Aorta (tissue), 5 donors: ENCODE measurements around the gene SLC7A8. TPM values are rescaled to one million over a fixed set of nuclear protein-coding genes. Genes with fewer than 3 reads are reported as not detected.
"Not testable (repeated sequence)": the region's sequence is repeated elsewhere in the genome, so short reads cannot be mapped to it uniquely, and the experiment has no call there.

Experiments
- ATAC-seq: fragments of 200-7000 bp; cut with Tn5 transposase; one replicate; pipeline ENCODE4 v1.9.1; 2022; ENCODE audit warnings: moderate library complexity; ENCODE audit not compliant: low FRiP score
- DNase-seq, 2 donors: peaks; one replicate each; pipeline ENCODE4 v3.0.0-alpha.2; 2020
- H3K27ac ChIP-seq, 2 donors: one replicate each; pipeline ENCODE4 v1.5.1; 2013; ENCODE audit warnings: low read length in 2 of 2, mild to moderate bottlenecking in 2 of 2, moderate library complexity in 2 of 2, control low read depth in 1 of 2, inconsistent platforms in 1 of 2, low read depth in 1 of 2
- H3K27me3 ChIP-seq, 2 donors: one replicate each; pipeline ENCODE4 v1.6.1; 2013; ENCODE audit warnings: control low read depth in 1 of 2, low read length in 1 of 2, mild to moderate bottlenecking in 1 of 2, moderate library complexity in 1 of 2; ENCODE audit not compliant: insufficient read depth in 2 of 2, control insufficient read depth in 1 of 2
- H3K36me3 ChIP-seq, 2 donors: one replicate each; pipeline ENCODE4 v1.6.1; 2013; ENCODE audit warnings: control low read depth in 1 of 2, low read length in 1 of 2, mild to moderate bottlenecking in 1 of 2; ENCODE audit not compliant: insufficient read depth in 2 of 2, control insufficient read depth in 1 of 2
- H3K4me1 ChIP-seq, 2 donors: one replicate each; pipeline ENCODE4 v1.6.1; 2013; ENCODE audit warnings: low read length in 2 of 2, control low read depth in 1 of 2, mild to moderate bottlenecking in 1 of 2, moderate library complexity in 1 of 2; ENCODE audit not compliant: insufficient read depth in 2 of 2, control insufficient read depth in 1 of 2
- H3K4me3 ChIP-seq, 2 donors: one replicate each; pipeline ENCODE4 v1.5.1; 2013; ENCODE audit warnings: low read length in 2 of 2, control low read depth in 1 of 2, mild to moderate bottlenecking in 1 of 2
- H3K9me3 ChIP-seq: one replicate; pipeline ENCODE4 v1.6.1; 2013; ENCODE audit warnings: mild to moderate bottlenecking, low read length; ENCODE audit not compliant: control insufficient read depth
- WGBS, 2 donors: extraction: QIAGEN DNeasy Blood & Tissue Kit; methylation state at CpG; one replicate each; pipeline ENCODE4 v1.1.7; 2013; 5-methylcytosine and 5-hydroxymethylcytosine counted together
- intact Hi-C, 2 donors: fragments of 100-400 bp; cut with DNase I; formaldehyde crosslinking; loops; one replicate each; pipeline versions ENCODE4 v1.14.2 to v1.15.0; 2022
- polyA plus RNA-seq, 2 donors: library from polyadenylated mRNA; stranded (reverse); fragments of 200-250 nt; gene quantifications; one replicate each; pipeline ENCODE4 v1.2.3, GENCODE V29; 2013
- total RNA-seq, 2 donors: library from RNA; stranded (reverse); fragmentation: NEBNext Ultra II Directional; extraction: Animal tissue kit (Norgen Biotek cat#: 25700); gene quantifications; one replicate each; pipeline ENCODE4 v1.2.1, GENCODE V29; 2021
- donor health status: healthy with polysubstance abuse.
- donor health status: Bipolar disorder and iron deficiency.
- donor health status: DM: no; HTN: no; CAD: no.
- donor health status: DM: no; HTN: no; CAD: no.
- donor health status: DM: yes; HTN: yes; CAD: no.

SLC7A8 gene
- total and polyA plus RNA-seq, 4 donors, result 8.9 to 31.4 (median 15.5) TPM

DNA sequence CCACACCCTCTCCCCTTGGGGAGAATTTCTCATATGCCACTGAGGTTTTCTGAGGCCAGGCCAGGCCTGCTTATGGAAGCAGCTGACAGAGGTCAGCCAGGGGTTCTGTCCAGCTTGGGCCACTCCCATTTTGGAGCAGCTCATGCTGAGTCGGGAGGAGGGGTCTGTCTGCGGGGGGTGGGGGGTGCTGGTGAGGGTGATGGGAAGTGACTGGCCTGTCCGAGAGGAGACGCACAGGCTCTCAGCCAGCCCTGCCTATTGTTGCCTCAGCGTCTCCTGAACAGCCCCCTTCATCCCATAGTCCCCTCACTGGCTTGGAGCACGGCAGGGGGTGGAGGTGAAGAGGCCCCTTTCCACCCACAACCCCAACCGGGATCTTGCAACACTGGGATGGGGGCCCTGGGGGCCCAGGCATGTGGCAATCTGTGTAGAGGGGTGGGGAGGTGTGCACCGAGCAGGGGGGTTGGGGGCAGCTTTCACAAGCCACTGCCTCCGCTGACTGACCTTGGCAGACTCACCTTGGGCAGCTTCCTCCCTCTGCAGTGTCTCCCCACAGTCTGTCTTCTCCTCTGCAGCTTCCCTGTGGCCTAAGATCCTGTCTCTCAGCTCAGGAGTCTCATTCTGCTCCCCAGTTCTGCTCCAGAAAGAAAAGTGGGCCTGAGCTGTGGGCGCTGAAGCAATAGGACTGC, 69.9 kb downstream of the SLC7A8 start:
- no peak for ATAC-seq

DNA sequence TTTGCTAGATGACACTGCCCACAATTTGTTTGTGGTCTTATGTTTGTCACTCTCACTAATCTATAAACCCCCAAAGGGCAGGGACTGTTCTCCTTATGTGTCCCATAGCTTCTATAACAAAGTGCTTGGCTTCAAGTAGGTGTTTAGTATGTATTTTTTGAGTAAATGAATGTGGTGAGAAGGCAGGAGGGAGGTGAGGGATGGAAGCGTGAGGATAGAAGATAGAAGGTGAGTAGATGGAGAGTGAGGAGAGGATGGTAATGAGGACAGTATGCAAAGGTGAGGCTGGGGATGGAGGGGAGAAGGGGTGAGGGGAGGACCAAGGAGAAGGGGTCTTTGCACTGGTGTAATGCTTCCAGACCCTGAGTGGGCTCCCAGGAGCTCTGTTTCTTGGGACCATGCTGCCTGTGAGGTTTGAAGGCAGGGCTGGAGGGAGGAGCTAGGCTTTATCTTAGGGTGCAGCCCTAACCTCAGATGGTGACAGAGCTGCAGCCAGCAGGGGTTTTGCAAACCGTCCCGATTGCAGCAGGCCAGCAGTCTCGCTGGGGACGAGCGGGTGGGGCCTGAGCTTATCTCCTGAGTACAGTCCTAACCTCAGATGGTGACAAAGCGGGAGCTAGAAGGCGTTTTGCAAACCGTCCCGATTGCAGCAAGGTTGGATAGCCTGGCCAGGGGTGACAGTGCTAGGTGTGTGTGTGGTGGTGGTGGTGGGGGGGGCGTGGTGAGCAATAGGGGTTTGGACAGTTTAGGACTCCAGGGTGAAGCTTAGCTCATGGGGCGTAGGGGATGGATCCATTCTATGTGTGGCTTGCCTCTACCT, 70.9 kb downstream of the SLC7A8 start:
- intact Hi-C loops, result no loop called here
- H3K4me1 ChIP-seq, result no peaks in the 10 kb centered on the region
- H3K9me3 ChIP-seq, result no peaks in the 10 kb centered on the region
- WGBS, 2 donors, result 55 to 58% methylated on average over 12 of the region's 12 CpGs
- no peak overlapping the region for H3K4me3 ChIP-seq
- H3K27ac ChIP-seq, result no peak overlapping the region
- DNase-seq, result peak; percentile 59 to 76
- peak; percentile 12 for ATAC-seq
- no peaks in the 10 kb centered on the region for H3K27me3 ChIP-seq
- no peaks in the 10 kb centered on the region for H3K36me3 ChIP-seq

More for the DNA sequence above, 69.9 kb downstream of the SLC7A8 start:
- H3K4me3 ChIP-seq, result no peak overlapping the region
- H3K9me3 ChIP-seq, result no peaks in the 10 kb centered on the region
- intact Hi-C loops, result no loop called here
- H3K27ac ChIP-seq, result no peak overlapping the region
- WGBS, 2 donors, result 58 to 70% methylated on average over 10 of the region's 10 CpGs
- no peaks in the 10 kb centered on the region for H3K27me3 ChIP-seq
- peak; percentile 42 to 69 for DNase-seq
- no peaks in the 10 kb centered on the region for H3K4me1 ChIP-seq
- H3K36me3 ChIP-seq, result no peaks in the 10 kb centered on the region

DNA sequence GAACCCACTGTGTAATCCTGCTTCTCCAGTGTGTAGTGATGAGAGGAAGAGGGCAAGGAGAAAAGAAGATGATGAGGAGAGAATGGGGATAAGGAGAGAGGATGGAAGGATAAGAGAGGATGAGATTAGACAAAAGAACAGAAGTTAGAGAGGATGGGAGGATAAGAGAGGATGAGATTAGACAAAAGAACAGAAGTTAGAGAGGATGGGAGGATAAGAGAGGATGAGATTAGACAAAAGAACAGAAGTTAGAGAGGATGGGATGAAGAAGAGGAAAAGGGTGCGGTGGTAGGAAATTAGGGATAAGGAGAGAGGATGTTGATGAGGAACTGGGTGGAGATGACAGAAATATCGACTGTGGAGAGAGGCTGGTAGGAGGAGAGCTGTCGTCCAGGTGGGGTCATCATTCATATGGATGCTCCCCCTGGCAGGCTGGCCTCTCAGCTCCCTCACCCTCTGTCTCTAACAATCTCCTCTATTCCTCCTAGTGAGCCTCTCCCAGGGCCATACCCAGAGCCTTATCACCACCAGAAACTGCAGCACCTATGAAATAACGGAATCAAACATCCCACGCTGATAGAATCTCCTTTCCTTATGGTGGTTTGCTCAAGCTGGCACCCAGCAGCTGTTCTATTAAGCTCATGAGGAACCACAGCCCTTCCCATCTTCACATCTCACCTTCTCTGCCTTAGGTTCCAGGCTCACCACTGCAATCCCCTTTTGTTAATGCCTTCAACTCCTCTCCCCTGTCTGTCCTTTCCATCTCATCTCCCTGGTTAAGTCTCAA, 72.7 kb downstream of the SLC7A8 start:
- H3K4me3 ChIP-seq, result no peak overlapping the region
- no peak overlapping the region for H3K27ac ChIP-seq
- no peaks in the 10 kb centered on the region for H3K36me3 ChIP-seq
- H3K9me3 ChIP-seq, result no peaks in the 10 kb centered on the region
- no peak for ATAC-seq
- no peaks in the 10 kb centered on the region for H3K27me3 ChIP-seq
- WGBS, 2 donors, result 56 to 68% methylated on average over 5 of the region's 5 CpGs
- intact Hi-C loops, result no loop called here
- H3K4me1 ChIP-seq, result no peaks in the 10 kb centered on the region
- DNase-seq, result peak; percentile 3 to 17

DNA sequence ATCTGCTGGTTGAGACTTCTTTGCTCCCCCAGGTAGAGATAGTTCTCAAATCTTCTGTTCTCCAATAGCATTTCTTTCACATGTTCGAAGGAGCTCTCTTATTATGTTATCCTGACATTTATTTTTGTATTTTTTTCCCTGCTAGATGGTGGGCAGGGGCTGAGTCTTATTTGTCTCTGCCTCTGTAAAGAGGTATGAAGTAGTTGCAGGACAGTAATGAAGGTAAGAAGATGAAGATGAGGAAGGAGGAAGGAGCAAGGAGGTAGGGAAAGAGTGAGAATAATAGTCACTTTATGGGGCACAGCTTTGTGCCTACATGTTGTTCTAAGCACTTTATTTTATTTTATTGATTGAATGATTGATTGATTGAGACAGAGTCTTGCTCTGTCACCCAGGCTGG, 73.7 kb downstream of the SLC7A8 start:
- H3K36me3 ChIP-seq, result no peaks in the 10 kb centered on the region
- no peak overlapping the region for H3K27ac ChIP-seq
- no peaks in the 10 kb centered on the region for H3K4me1 ChIP-seq
- intact Hi-C loops, result loop anchor here in 1 of 2 donors (5.0 kb wide), 1 partner anchor 42 kb away; no protein-coding TSS in a partner anchor
- no peak for DNase-seq
- no peak overlapping the region for H3K4me3 ChIP-seq
- no peaks in the 10 kb centered on the region for H3K9me3 ChIP-seq
- no peaks in the 10 kb centered on the region for H3K27me3 ChIP-seq
- 80 to 82% methylated on average over 1 of the region's 1 CpG for WGBS, 2 donors
- no peak for ATAC-seq

DNA sequence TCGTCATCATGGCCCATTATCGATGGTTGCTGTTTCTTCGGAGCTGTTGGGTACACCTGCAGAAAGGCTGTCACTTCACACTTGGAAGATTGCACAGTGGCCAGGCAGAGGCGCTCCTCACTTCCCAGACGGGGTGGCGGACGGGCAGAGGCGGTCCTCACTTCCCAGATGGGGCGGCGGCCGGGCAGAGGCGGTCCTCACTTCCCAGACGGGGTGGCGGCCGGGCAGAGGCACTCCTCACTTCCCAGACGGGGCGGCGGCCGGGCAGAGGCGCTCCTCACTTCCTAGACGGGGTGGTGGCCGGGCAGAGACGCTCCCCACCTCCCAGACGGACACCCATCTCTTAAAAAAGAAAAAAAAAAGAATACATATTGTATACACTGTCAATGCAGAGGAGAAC, 75.3 kb downstream of the SLC7A8 start:
- ATAC-seq, H3K36me3 ChIP-seq, H3K4me3 ChIP-seq, H3K27me3 ChIP-seq, H3K4me1 ChIP-seq, H3K9me3 ChIP-seq, H3K27ac ChIP-seq: not testable (repeated sequence)
- 88 to 90% methylated on average over 24 of the region's 24 CpGs for WGBS, 2 donors
- peak in 1 of 2 donors; percentile 38 for DNase-seq
- intact Hi-C loops, result loop anchor here in 1 of 2 donors (5.0 kb wide), 1 partner anchor 41 kb away; no protein-coding TSS in a partner anchor

DNA sequence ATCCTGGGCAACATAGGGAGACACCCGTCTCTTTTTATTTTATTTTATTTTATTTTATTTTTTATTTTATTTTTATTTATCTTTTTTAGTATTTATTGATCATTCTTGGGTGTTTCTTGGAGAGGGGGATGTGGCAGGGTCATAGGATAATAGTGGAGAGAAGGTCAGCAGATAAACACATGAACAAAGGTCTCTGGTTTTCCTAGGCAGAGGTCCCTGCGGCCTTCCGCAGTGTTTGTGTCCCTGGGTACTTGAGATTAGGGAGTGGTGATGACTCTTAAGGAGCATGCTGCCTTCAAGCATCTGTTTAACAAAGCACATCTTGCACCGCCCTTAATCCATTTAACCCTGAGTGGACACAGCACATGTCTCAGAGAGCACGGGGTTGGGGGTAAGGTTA, 75.8 kb downstream of the SLC7A8 start:
- ATAC-seq, result not testable (repeated sequence)
- WGBS, 2 donors, result 80 to 98% methylated on average over 3 of the region's 5 CpGs
- intact Hi-C loops, result loop anchor here in 1 of 2 donors (5.0 kb wide), 1 partner anchor 40 kb away; no protein-coding TSS in a partner anchor

DNA sequence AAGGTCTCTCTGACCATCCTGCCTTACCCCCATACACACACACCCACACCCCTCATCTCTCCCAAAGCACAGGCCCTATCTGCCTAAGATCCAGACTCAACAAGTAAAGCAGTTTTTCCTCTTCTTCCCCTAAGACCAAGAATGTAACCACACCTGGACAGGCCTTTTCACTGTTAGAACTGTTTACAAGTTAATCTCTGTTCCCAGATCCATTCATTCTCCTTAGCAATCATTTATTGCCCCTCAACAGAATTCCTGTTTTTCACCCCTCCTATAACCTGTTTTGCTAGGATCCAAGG, 76.8 kb downstream of the SLC7A8 start:
- H3K4me3 ChIP-seq, result no peak overlapping the region
- no peaks in the 10 kb centered on the region for H3K36me3 ChIP-seq
- no peaks in the 10 kb centered on the region for H3K4me1 ChIP-seq
- no peak overlapping the region for H3K27ac ChIP-seq
- no peaks in the 10 kb centered on the region for H3K27me3 ChIP-seq
- ATAC-seq, result no peak
- H3K9me3 ChIP-seq, result no peaks in the 10 kb centered on the region
- intact Hi-C loops, result loop anchor here in 1 of 2 donors (5.0 kb wide), 1 partner anchor 39 kb away; no protein-coding TSS in a partner anchor
- DNase-seq, result no peak

More for the DNA sequence above, 75.8 kb downstream of the SLC7A8 start:
- not testable (repeated sequence) for H3K4me1 ChIP-seq, DNase-seq, H3K27ac ChIP-seq, H3K4me3 ChIP-seq, H3K36me3 ChIP-seq, H3K27me3 ChIP-seq, H3K9me3 ChIP-seq

DNA sequence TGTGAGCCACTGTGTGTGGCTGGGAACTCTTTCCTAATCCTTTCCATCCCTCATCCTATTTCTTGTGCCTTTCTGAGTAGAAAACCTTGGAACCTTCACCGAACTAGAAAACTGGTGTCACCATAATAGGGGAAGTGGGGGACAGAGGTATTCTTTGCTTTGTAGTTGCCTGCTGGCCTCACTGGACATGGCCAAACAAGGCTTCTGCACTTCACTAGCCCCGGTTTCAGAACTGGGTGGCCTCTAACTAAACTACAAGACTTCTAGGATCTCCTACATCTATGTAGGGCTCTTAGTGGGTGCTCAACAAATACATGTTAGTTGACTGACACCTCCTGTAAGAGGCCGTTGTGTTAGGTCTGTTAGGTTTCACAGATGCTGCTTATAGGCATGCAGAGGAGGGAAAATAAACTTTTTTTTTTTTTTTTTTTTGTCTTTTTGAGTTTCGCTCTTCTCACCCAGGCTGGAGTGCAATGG, 78.1 kb downstream of the SLC7A8 start:
- intact Hi-C loops, result loop anchor here in 1 of 2 donors (5.0 kb wide), 1 partner anchor 38 kb away; no protein-coding TSS in a partner anchor
- no peak for ATAC-seq
- no peaks in the 10 kb centered on the region for H3K27me3 ChIP-seq
- no peaks in the 10 kb centered on the region for H3K36me3 ChIP-seq
- WGBS, 2 donors, result 90 to 92% methylated on average over 4 of the region's 4 CpGs
- DNase-seq, result no peak
- no peak overlapping the region for H3K27ac ChIP-seq
- H3K4me3 ChIP-seq, result no peak overlapping the region
- no peaks in the 10 kb centered on the region for H3K4me1 ChIP-seq
- H3K9me3 ChIP-seq, result no peaks in the 10 kb centered on the region
